Endothelial cell of umbilical vein (primary cell): ENCODE measurements around the gene MYOM3. TPM values are rescaled to one million over a fixed set of nuclear protein-coding genes. Genes with fewer than 3 reads are reported as not detected.

Source experiments
- BruUV-seq: library from RNA; stranded (reverse); fragments of 400-500 nt; replicated peaks from 2 replicates; lab custom pipeline; 2021; lab: Mats Ljungman, UMichigan
- CTCF ChIA-PET: fragments of 300-600, 350-600 bp; sonication (Branson Sonifier 250); formaldehyde crosslinking; loops from one replicate; lab custom pipeline; 2021; ENCODE audit warnings: antibody characterized with exemption, inconsistent platforms; lab: Charles Lee
- POLR2A ChIA-PET: fragments of 300-600, 350-600 bp; sonication (Branson Sonifier 250); formaldehyde crosslinking; loops from one replicate; lab custom pipeline; 2021; ENCODE audit warnings: antibody characterized with exemption, inconsistent platforms; lab: Charles Lee
- DNase-seq: peaks from one replicate; pipeline ENCODE4 v3.0.0-alpha.2; 2011; ENCODE audit warnings: low read depth, low spot score
- FAIRE-seq: peaks from 2 replicates; lab custom pipeline; 2011; peaks lifted over from hg19 to GRCh38; lab: Jason Lieb, UNC
- H2AFZ ChIP-seq: 2 replicates; pipeline ENCODE4 v1.6.0; 2012; ENCODE audit warnings: low read depth, low read length, control low read depth, inconsistent platforms
- H3K27ac ChIP-seq: 2 replicates; pipeline ENCODE4 v1.5.1; 2011; ENCODE audit warnings: low read depth, mild to moderate bottlenecking, control low read depth, low read length, moderate library complexity; ENCODE audit not compliant: insufficient read depth
- H3K27me3 ChIP-seq, 2 experiments: 2 replicates each; pipeline versions ENCODE4 v1.6.0 to v1.6.1; 2011; ENCODE audit warnings: low read length in 2 of 2, mixed read lengths in 1 of 2; ENCODE audit not compliant: control insufficient read depth in 2 of 2, insufficient read depth in 2 of 2
- H3K36me3 ChIP-seq, 2 experiments: 2 replicates in 1 of 2; 3 replicates in 1 of 2; pipeline ENCODE4 v1.5.1; 2011; ENCODE audit warnings: low read length in 2 of 2, mild to moderate bottlenecking in 1 of 2, moderate library complexity in 1 of 2; ENCODE audit not compliant: control insufficient read depth in 2 of 2, insufficient read depth in 2 of 2; ENCODE audit errors: extremely low read depth in 1 of 2
- H3K4me1 ChIP-seq: 3 replicates; pipeline ENCODE4 v1.5.1; 2011; ENCODE audit warnings: mild to moderate bottlenecking, low read length; ENCODE audit not compliant: control insufficient read depth, insufficient read depth; ENCODE audit errors: extremely low read depth
- H3K4me2 ChIP-seq: 2 replicates; pipeline ENCODE4 v1.6.1; 2011; ENCODE audit warnings: low read length, control low read depth, mixed read lengths; ENCODE audit not compliant: insufficient read depth
- H3K4me3 ChIP-seq, 3 experiments: fragments of 200-600 bp in 1 of 3; sonication (generic), shearing (Covaris generic) in 1 of 3; replicated peaks in 1 of 3; 2 replicates each; pipeline ENCODE4 v1.5.1; 2011 to 2016; ENCODE audit warnings: control low read depth in 3 of 3, low read length in 3 of 3, mild to moderate bottlenecking in 2 of 3, inconsistent platforms in 1 of 3, low read depth in 1 of 3, moderate library complexity in 1 of 3; ENCODE audit not compliant: insufficient read depth in 1 of 3
- H3K79me2 ChIP-seq: 2 replicates; pipeline ENCODE4 v1.6.0; 2012; ENCODE audit warnings: low read length, inconsistent platforms; ENCODE audit not compliant: control insufficient read depth, insufficient read depth
- H3K9ac ChIP-seq: replicated peaks from 2 replicates; pipeline ENCODE3; 2011; ENCODE audit warnings: low read length, control low read depth; ENCODE audit not compliant: insufficient read depth; ENCODE audit errors: extremely low read depth
- H3K9me1 ChIP-seq: replicated peaks from 3 replicates; pipeline ENCODE4 v1.6.0; 2011; ENCODE audit warnings: mild to moderate bottlenecking, low read length; ENCODE audit not compliant: control insufficient read depth, insufficient read depth; ENCODE audit errors: extremely low read depth
- H3K9me3 ChIP-seq: replicated peaks from 2 replicates; pipeline ENCODE4 v1.5.1; 2012; ENCODE audit warnings: low read length, inconsistent platforms; ENCODE audit not compliant: control insufficient read depth, insufficient read depth
- H4K20me1 ChIP-seq: replicated peaks from 2 replicates; pipeline ENCODE3; 2011; ENCODE audit warnings: mild to moderate bottlenecking, low read length; ENCODE audit not compliant: control insufficient read depth, insufficient read depth; ENCODE audit errors: extremely low read depth
- CTCF ChIP-seq, 2 donors: IDR thresholded peaks; 1 replicate in 1 of 2; 2 replicates in 1 of 2; pipeline ENCODE4 v1.5.1; 2011; ENCODE audit warnings: low read length in 2 of 2, mild to moderate bottlenecking in 2 of 2, moderate library complexity in 2 of 2, control low read depth in 1 of 2, inconsistent platforms in 1 of 2, low read depth in 1 of 2; ENCODE audit not compliant: insufficient read depth in 1 of 2; ENCODE audit errors: extremely low read depth in 1 of 2
- EZH2 ChIP-seq: IDR thresholded peaks from 2 replicates; pipeline ENCODE4 v1.6.1; 2012; ENCODE audit warnings: borderline replicate concordance, low read depth, mild to moderate bottlenecking, moderate library complexity, low read length, inconsistent platforms; ENCODE audit not compliant: severe bottlenecking
- FOS ChIP-seq: IDR thresholded peaks from 2 replicates; pipeline ENCODE4 v1.6.1; 2011; ENCODE audit warnings: mild to moderate bottlenecking, low read length, moderate library complexity, borderline replicate concordance; ENCODE audit not compliant: insufficient read depth
- GATA2 ChIP-seq: IDR thresholded peaks from 2 replicates; pipeline ENCODE4 v1.7.0; 2011; ENCODE audit warnings: low read depth, mild to moderate bottlenecking, moderate library complexity, mixed read lengths, low read length; ENCODE audit not compliant: insufficient read length, insufficient read depth
- JUN ChIP-seq: IDR thresholded peaks from 2 replicates; pipeline ENCODE4 v1.6.1; 2011; ENCODE audit warnings: borderline replicate concordance, low read depth; ENCODE audit not compliant: insufficient read length, insufficient read depth
- MAX ChIP-seq: IDR thresholded peaks from 2 replicates; pipeline ENCODE4 v1.6.1; 2011; ENCODE audit not compliant: insufficient read depth, insufficient read length
- MYC ChIP-seq: IDR thresholded peaks from one replicate; pipeline ENCODE4 v1.6.1; 2011; ENCODE audit warnings: mild to moderate bottlenecking, low read depth, low read length
- POLR2A ChIP-seq: IDR thresholded peaks from 2 replicates; pipeline ENCODE4 v1.6.1; 2012; ENCODE audit warnings: low read depth, mild to moderate bottlenecking, control low read depth, low read length
- POLR2AphosphoS5 ChIP-seq: IDR thresholded peaks from 2 replicates; pipeline ENCODE4 v1.6.1; 2012; ENCODE audit warnings: low read depth, mild to moderate bottlenecking, control low read depth, low read length, moderate library complexity; ENCODE audit not compliant: insufficient read depth
- dilution Hi-C: fragments of 300-500 bp; cut with MboI; formaldehyde crosslinking; loops from one replicate; pipeline ENCODE4 v1.15.0; 2019; ENCODE audit warnings: low sequenced_read_pairs; ENCODE audit not compliant: extremely low pct_ligation_motif_present
- intact Hi-C: fragments of 100-400 bp; cut with micrococcal nuclease; formaldehyde crosslinking; loops from one replicate; pipeline ENCODE4 v1.10.0; 2022
- polyA plus RNA-seq, 4 experiments: library from polyadenylated mRNA; depleted of rRNA in 3 of 4; stranded (reverse) in 3 of 4; unstranded in 1 of 4; fragments of >200 nt; gene quantifications; 2 replicates each; pipeline versions ENCODE4 v1.2.1 to v1.2.3, GENCODE V29; 2011 to 2012; ENCODE audit warnings: missing spikeins in 1 of 4
- total RNA-seq: library from RNA; stranded (reverse); gene quantifications from 2 replicates; pipeline ENCODE4 v1.2.3, GENCODE V29; 2021

MYOM3 gene
- total and polyA plus RNA-seq, 2 donors (not counting 3 experiments of a cell fraction or from before 2014, with no cell fraction given) = 0.11 to 0.40 TPM

- no peak for DNase-seq
- TF ChIP-seq EZH2 = no peak
- no TSS peak for BruUV-seq
- intact Hi-C loops (no loop called here), dilution Hi-C loops (no loop called here)
- POLR2A ChIA-PET = no interaction called here
- no peaks in the 10 kb centered on the region for H4K20me1 ChIP-seq
- H3K27me3 ChIP-seq = no peaks in the 10 kb centered on the region
- H3K79me2 ChIP-seq = no peaks in the 10 kb centered on the region
- H2AFZ ChIP-seq = no peak overlapping the region
- H3K36me3 ChIP-seq = no peaks in the 10 kb centered on the region
- peaks cover 3% of the 10 kb centered on the region for H3K4me1 ChIP-seq
- no peak overlapping the region for H3K4me3 ChIP-seq
- FAIRE-seq = no peak
- no peak overlapping the region for H3K27ac ChIP-seq
- H3K9me1 ChIP-seq = no peaks in the 10 kb centered on the region
- no peak overlapping the region for H3K9ac ChIP-seq
- no peak overlapping the region for H3K4me2 ChIP-seq
- no peaks in the 10 kb centered on the region for H3K9me3 ChIP-seq
- CTCF ChIA-PET = no interaction called here
These were observed 89.2 kb downstream of the MYOM3 start for GRCh38 chr1:24022581-24023361.

GRCh38 chr1:24021403-24022266 is 90.3 kb downstream of the MYOM3 start:
- Histone ChIP-seq H2AFZ (no peak overlapping the region), H3K79me2 (no peaks in the 10 kb centered on the region), H3K9me1 (no peaks in the 10 kb centered on the region), H3K9me3 (no peaks in the 10 kb centered on the region), H3K27me3 (no peaks in the 10 kb centered on the region), H3K27ac (no peak overlapping the region), H3K4me3 (no peak overlapping the region), H4K20me1 (no peaks in the 10 kb centered on the region), H3K36me3 (no peaks in the 10 kb centered on the region), H3K4me1 (peaks cover 3% of the 10 kb centered on the region), H3K4me2 (no peak overlapping the region), H3K9ac (no peak overlapping the region)
- no peak for TF ChIP-seq CTCF (IDR thresholded peaks at IDR 0.05; ENCODE audit: extremely low read depth in 1 of 2, insufficient read depth in 1 of 2, low read depth in 1 of 2, low read length in 2 of 2)
- TF ChIP-seq POLR2A = no peak
- no peak for TF ChIP-seq MAX
- no peak for TF ChIP-seq EZH2
- TF ChIP-seq MYC = no peak
- TF ChIP-seq FOS = no peak
- no peak for TF ChIP-seq POLR2AphosphoS5
- TF ChIP-seq GATA2 = no peak
- no peak for TF ChIP-seq JUN
- CTCF ChIA-PET = interaction anchor here (0.5 to 1.4 kb wide), 3 partner anchors 10 to 23 kb away, joined by 3 to 5 read pairs (median 3); no protein-coding TSS in a partner anchor
- DNase-seq (no peak), FAIRE-seq (no peak)
- no TSS peak for BruUV-seq
- POLR2A ChIA-PET = no interaction called here
- intact Hi-C loops (no loop called here), dilution Hi-C loops (no loop called here)
